HFFc6 (cell line): ENCODE data around the gene PPP1R11. TPM values are rescaled to one million over a fixed set of nuclear protein-coding genes. Genes with fewer than 3 reads are reported as not detected.

ENCODE experiments used
- total RNA-seq, 6 experiments: library from RNA; stranded (reverse); fragmentation: NEBNext Ultra II Directional; extraction: Animal tissue kit (Norgen Biotek cat#: 25700); gene quantifications; 2 replicates in 1 of 6; 3 replicates in 5 of 6; pipeline ENCODE4 v1.2.3, GENCODE V29; 2021

The PPP1R11 gene
- total RNA-seq, 6 experiments from 2014 or later: 47.1 to 61.7 (median 53.2) TPM

Other genes with a start within 250 kb of the PPP1R11 start
- gene HLA-G, start 239.4 kb upstream of the PPP1R11 start, total RNA-seq: under 1 TPM in 4 of 6 experiments, not detected in 2; 0.16 to 0.48 (median 0.24) TPM
- gene HLA-A, start 124.7 kb upstream of the PPP1R11 start, total RNA-seq: 100 to 1,000 TPM; 116 to 159 (median 149) TPM
- 10 to 100 TPM; 18.6 to 28.3 (median 23.9) TPM for gene POLR1H, start 5.9 kb upstream of the PPP1R11 start, total RNA-seq
- gene RNF39, start 8.6 kb downstream of the PPP1R11 start, total RNA-seq: not detected
- not detected for gene TRIM31, start 45.9 kb downstream of the PPP1R11 start, total RNA-seq
- not detected for gene TRIM40, start 68.9 kb downstream of the PPP1R11 start, total RNA-seq
- not detected for gene TRIM10, start 94.0 kb downstream of the PPP1R11 start, total RNA-seq
- not detected for gene TRIM15, start 96.3 kb downstream of the PPP1R11 start, total RNA-seq
- 10 to 100 TPM; 29.4 to 34.4 (median 32.2) TPM for gene TRIM26, start 146.2 kb downstream of the PPP1R11 start, total RNA-seq